Activated gamma-delta T cell treated with anti-CD3 and anti-CD28 coated beads, Interleukin-2, amount 50 U/mL, for 16 hours (primary cell): ENCODE measurements around the gene CNTN5.
"Not testable (repeated sequence)": the region's sequence is repeated elsewhere in the genome, so short reads cannot be mapped to it uniquely, and the experiment has no call there.

Experiments used
- DNase-seq: peaks from one replicate; pipeline ENCODE4 v3.0.0-alpha.2; 2020; ENCODE audit warnings: low read depth

The CNTN5 gene

DNA sequence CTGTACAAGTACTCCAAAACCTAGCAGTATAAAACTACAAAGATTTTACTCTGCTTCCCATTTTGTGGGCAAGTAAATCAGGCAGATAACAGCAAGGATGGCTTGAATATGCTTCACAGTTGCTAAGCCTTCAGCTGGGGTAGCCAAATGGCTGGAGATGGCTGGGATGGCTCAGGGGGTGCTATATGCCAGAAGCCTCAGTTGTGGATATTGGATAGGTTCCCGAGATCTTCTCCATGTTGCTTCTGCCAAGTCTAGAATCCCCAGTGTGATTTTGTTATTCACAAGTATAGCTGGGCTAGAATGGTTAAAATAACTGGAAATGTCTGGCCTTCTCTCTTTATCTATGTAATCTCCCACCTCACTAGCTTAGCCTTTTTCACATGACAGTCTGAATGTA is 1194.0 kb downstream of the CNTN5 start:
- DNase-seq, result no peak

- no peak for DNase-seq
Observed at GRCh38 chr11:100220801-100221200, 1200.1 kb downstream of the CNTN5 start.

DNA sequence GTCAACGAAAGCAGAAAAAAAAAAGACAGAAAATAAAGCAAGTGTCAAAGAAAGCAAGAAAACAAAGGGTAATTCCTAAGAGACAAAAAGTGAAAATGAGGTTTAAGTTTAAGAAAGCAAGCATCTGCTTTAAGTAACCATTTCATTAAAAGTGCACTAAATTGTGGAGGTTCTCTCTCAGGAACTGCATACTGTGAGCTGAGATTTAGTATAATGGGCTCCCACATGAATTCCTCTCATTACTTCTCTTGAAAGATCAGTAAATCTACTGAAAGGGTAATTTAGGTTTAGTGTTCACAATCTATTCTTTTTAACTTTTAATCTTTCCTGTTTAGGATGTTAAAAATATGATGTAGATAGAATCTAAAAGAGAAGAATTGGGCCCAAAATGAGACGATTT is 1201.0 kb downstream of the CNTN5 start:
- DNase-seq, result no peak

GRCh38 chr11:100224541-100225034 is 1203.8 kb downstream of the CNTN5 start:
- no peak for DNase-seq

DNA sequence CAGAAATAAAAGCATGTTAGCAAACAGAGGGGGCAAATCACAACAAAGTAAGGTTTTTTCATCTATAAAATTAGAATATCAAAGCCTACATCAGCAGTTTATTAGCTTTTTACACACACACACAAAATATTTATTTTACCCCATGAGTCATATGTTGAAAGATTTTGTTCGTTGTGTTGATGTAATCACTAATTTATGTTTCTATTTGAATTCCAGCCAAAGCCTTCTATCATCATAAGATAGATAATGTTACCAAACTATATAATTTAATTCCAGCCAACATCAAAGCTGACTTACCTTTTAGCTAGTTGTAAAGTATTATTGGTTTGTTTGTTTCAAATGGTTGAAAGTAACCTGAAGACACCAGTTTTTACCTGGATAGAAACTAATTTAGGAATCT is 1208.3 kb downstream of the CNTN5 start:
- DNase-seq, result no peak

- no peak for DNase-seq
Observed at GRCh38 chr11:100232006-100232405, 1211.3 kb downstream of the CNTN5 start.

DNA sequence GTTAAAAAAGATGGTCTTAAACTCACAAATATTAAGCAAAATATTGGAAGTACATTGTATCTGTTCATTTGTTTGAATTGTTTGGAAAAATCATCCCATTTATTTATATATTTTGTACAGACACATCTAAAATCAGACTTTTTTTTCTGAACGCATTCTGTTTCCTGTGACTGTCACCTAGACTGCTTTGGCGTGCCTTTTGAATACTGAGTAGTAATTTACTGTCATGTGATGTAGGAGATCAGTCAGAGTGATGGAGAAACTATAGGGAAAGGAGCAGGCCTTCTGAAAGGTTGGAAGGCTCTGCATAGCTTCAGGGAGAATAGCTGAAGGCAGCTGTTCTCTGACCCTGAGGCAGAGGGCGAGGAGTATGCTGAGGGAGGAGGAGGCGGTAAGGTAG is 1214.3 kb downstream of the CNTN5 start:
- DNase-seq, result no peak

- DNase-seq, result no peak
Observed at GRCh38 chr11:100240025-100240539, 1219.3 kb downstream of the CNTN5 start.

GRCh38 chr11:100247704-100248103 is 1227.0 kb downstream of the CNTN5 start:
- no peak for DNase-seq

DNA sequence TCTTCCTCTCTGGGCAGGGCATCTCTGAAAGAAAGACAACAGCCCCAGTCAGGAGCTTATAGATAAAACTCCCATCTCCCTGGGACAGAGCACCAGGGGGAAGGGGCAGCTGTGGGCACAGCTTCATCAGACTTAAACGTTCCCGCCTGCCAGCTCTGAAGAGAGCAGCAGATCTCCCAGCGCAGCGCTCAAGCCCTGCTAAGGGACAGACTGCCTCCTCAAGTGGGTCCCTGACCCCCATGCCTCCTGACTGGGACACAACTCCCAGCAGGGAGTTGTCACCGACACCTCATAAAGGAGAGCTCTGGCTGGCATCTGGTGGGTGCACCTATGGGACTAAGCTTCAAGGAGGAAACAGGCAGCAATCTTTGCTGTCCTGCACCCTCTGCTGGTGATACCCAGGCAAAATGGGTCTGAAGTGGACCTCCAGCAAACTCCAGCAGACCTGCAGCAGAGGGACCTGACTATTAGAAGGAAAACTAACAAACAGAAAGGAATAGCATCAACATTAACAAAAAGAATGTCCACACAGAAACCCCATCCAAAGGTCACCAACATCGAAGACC is 1236.6 kb downstream of the CNTN5 start:
- DNase-seq, result not testable (repeated sequence)

DNA sequence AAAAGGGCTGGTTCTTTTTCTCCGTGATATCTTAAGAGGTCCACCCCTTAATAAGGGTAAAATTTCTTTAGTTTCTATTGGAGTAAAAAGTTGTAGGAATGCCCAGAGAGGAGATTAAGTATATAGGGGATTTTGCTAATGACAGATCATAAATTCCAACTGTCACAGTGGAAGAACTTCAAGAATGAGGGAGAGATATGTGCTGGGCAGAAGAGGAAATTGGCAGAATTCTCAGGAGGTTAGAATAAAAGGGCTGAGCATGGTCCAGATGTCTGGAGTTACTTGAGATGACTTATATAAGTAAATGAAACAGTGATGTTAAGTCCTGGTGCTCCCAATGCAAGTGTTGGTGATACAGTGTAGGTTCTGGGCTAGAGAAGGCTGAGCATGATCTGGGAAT is 1248.8 kb downstream of the CNTN5 start:
- no peak for DNase-seq

DNA sequence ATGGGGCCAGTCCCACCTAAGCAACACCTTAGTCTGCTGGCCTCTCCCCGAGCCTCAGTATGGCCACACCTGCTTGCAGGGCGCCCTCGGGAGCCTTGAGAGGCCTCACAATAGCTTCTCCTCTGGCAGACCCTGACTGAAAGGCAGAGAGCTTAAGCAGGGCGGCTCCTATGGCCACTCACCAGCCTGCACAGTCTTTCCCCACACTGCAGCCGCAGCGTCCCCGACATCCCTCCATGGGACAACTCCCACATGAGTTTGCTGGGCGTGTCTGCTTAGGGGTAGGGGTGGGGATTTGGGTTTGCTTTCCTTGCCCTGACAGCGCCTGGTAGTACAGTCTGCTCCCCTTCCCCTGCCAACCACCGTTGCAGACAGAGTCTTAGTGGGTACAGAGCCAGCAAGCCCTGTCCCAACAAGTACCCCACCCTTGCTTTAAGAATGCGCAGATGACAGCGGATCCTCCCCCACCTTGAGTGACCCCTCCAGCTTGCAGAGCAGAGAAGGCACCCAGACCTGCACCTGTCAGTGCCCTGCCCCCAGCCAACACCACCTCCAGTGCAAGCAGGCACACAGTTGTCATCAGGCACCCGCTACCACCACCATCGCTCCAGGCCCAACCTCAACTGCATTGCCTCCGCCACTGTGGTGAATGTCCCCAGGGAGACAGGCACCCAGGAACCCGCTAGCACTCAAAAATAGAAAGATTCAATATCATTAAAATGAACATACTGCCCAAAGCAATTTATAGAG is 1252.5 kb downstream of the CNTN5 start:
- DNase-seq, result no peak

DNA sequence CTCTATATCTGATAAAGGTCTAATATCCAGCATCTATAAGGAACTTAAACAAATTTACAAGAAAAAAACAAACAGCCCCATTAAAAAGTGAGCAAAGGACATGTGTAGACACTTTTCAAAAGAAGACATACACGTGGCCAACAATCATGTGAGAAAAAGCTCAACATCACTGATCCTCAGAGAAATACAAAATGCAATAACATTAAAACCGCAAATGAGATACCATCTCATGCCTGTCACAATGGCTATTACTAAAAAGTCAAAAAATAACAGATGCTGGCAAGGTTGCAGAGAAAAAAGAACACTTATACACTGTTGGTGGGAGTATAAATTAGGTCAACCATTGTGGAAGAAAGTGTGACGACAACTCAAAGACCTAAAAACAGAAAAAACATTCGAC is 1253.7 kb downstream of the CNTN5 start:
- DNase-seq, result not testable (repeated sequence)

GRCh38 chr11:100294748-100295147 is 1274.0 kb downstream of the CNTN5 start:
- no peak for DNase-seq

DNA sequence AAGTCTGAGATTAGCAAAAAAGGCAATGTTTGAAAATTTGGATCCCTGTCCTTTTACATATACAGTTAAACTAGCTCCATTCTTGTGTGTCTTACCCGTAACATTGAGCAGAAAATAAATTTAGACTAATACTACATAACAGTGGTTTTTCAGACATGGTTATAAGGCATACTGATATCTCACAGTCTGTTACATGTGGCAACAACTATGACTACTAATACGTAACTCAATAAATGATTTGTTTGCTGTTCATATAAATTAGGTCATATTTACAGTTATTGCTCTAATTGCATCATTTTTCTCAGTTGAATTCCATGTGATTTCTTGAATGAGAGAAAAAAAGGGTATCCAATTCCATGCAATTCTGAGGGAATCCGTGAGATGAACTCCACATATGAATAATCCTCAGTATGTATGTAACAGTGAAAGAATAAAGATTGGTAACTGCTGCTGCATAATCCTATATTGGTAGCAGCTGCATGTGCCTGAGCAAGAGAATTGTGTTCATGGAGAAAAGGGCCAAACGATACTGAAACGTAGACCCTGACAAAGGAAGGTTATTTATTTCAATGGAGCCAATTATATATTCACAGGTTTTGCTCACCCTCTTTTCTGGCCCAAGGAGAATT is 1275.4 kb downstream of the CNTN5 start:
- no peak for DNase-seq

DNA sequence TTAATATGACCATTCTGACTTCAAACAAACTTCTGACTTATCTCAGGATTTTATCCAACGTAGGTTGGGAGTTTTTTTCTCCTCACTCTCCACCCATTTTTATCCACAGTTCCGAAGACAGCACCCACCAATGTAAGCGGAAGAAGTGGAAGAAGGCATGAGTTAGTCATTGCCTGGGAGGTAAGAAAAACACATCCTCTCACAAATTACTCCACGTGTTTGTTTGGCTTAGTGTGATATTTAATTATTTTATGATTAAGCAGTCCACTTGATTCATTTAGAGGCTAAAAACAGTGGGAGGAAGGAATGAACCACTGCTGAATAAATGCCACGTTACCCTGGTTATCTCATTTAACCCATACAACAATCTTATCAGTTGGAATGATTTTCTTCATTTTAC is 1276.8 kb downstream of the CNTN5 start:
- DNase-seq, result no peak

DNA sequence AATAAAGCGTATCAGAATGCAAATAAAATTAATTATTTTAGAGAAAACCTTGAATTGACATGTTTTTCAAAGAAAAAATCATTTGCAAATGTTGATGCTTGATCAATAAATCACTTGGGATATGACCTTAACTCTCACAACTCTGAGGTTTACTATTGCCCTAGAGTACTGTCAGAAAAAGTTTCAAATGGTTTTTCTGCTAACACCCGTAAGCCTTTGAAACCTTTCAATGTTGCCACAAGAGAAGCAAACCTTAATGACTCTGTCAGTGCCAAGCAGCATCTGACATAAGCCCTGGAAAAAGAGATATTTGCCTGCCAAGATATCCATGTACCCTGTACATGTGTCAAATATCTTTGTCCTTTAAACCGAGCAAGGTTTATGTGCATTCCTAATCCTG is 1282.1 kb downstream of the CNTN5 start:
- no peak for DNase-seq

- no peak for DNase-seq
Observed at GRCh38 chr11:100303897-100304296, 1283.1 kb downstream of the CNTN5 start.

GRCh38 chr11:100308202-100308601 is 1287.5 kb downstream of the CNTN5 start:
- DNase-seq, result no peak

DNA sequence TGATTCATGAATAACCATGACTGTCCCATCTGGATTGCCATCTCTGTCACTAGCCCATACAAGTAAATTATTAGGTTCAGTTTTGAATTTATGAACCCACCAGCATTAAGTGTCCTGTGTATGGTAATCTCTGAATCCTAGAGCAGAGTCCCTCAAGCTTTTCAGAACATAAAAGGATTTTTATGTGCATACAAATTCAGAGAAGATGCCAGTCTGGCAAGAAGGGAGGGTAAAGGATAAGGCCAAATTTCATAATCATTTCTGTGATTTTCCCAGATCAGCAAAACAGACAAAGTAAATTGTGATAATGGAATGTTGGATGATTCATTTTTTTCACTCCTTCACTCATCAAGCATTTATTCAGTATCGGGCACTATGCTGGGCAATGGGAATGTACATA is 1295.2 kb downstream of the CNTN5 start:
- DNase-seq, result no peak

- no peak for DNase-seq
Observed at GRCh38 chr11:100316952-100317351, 1296.2 kb downstream of the CNTN5 start.

- DNase-seq, result no peak
Observed at GRCh38 chr11:100319691-100320090, 1298.9 kb downstream of the CNTN5 start.
